Cortex of kidney (tissue), 1 donor: ENCODE results near the gene RERG.

Experiments
- DNase-seq: peaks from one replicate; lab custom pipeline; 2025; lab: John Stamatoyannopoulos, UW

RERG gene

DNA sequence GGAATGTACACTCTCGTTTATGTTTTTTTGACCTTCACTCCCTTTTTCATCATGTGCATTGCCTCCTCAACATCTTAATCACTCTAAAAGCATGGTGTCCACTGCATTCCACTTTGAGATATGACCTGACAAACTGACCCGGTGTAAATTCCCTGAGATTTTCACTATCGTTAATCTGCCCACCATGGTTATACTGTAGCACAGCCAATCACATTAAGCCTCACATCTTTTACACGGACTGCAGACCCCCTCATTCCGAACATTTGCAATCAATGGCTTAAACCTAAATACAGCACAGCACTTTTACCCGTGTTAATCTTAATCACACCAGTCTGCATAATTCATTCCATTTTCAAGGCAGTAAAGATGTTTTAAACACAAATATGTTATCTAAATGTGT, 2.4 kb downstream of the RERG start:
- no peak for DNase-seq

DNA sequence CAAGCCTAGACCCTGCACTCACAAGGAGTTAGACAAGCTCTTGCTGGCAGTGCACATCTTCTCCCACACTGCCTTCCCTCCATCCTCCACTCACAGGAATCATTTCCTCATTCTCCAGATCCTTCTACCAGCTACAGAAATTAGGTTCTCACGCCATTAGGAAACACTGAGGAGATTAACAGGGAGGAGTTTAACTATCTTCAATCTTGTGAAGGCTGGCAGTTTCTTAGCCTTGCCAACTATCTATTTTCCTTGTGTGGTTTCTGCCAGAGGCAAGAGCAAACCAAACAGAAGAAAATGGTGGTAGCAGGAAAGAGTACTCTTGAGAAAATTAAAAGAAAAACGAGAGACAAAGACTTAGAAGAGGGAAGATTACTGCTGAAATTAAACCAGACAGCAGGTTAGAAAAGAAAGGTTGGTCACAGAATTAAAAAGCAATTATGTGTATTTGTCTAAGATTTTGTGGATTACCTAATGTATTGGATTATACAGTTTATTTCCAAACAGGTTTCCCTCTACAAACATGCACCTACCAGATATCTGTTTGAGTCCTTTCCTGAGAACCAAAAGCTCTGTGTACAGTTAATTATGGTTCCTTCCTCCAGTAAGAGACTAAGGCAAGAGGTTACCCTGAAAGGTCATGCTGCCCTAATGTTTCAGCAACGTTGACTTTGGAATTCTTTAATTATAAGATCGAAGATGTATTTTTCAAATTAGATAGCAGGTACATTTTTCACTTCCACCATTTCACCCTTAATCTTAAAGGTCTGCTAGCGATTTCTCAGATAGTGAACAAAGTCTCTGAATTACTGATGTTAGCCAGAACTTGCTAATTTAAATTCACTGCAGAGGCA, 5.0 kb downstream of the RERG start:
- no peak for DNase-seq

DNA sequence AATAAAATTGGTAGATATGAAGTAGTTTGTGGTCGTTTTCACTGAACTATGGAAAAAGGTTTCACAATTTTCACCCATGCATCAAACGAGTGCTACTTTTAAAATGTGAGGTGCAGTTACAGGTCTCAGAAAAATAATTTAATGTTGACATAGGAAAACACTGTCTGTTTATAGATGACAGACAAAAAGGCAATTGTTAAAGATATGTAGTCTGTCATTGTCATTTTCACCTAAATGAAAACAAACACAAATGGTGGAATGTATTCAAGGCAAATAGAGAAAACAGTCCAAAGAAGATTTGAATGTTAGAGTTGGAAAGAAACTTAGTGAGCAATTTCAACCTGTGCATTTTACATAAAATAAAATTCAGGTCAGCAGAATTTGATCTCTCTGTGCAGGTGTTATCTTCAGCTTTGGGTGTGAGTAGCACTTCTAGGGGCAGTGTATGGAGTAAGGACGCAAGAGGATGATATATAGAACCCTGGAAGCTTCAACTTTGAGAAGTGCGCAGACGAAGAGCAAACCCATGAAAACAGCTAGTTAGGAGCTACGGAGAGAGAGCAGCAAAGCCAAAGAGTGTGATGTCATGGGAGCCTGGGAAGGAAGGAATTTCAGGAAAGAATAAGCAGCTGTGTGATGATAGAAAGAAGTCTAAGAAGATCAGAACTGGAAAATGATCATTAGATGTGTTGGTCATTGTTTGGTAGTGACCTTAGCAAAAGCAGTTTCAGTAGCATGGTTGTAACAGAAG, 6.2 kb downstream of the RERG start:
- DNase-seq, result no peak

DNA sequence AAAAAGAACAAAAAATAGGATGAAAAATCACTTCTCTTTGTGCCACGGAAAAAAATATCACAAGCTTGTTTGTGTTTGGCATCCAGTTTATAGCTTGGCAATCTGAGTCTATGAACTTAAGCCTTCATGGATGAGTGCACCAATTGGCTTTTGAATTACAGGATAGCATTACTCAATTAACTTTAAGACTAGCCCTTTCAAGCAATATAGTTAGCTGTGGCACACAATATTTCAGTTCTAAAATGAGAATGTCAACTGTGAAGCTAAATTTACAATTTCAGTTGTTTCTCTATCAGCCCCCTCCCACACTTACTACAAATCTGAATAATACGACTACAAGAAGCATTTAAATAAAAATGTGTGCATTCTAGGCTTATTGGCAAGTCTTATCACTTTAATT, 8.3 kb downstream of the RERG start:
- DNase-seq, result no peak

DNA sequence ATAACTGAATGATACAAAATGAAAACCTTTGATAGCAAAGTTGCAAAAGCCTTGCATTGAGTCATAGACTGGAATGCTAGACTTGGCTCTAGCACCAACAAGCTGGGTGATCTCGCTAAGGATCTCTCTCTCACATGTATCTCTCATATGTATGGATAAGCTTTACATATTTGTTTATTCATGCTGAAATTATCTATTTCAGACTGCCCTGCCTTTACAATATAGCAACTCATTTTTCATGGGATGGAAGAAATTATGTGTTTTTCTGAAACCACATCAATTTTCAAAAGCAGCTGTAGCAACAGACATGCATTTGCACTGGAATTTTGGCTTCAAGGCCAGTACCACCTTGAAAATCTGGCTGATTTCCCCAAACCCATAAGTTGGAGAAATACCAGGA, 11.4 kb downstream of the RERG start:
- DNase-seq, result no peak

DNA sequence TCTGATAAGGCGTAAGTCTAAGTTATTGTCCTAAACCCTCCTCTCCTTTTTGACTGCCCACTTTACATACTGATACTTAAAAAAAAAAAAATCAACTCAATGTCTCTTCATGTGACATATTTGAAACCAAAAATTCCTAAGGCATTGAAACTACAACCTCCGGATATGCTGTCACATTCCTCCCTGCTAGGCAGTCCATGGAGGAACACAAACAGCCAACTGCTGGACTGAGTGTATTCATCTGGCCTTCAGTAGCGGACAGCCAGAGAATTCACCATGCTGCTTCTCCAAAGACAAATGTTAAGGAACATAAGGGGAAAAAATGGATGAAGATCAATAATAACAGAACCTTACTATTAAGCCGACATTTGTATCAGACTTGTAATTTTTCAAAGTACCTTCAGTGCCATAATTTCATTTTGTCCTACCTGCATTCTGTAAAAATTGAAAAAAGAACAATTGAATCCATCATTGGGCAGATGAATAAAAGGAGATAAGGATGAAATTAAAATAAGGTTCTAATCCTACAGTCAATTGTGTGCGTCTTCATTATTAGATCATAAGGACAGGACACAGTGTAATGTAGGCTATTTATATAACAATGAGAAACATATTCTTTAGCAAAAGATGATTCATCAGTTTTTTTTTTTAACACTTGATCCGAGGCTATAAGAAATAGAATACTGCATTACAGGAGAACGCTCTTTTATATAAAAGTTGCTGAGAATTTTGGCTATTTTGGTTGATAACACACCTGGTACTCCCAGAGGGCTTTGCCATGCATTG, 12.2 kb downstream of the RERG start:
- no peak for DNase-seq

DNA sequence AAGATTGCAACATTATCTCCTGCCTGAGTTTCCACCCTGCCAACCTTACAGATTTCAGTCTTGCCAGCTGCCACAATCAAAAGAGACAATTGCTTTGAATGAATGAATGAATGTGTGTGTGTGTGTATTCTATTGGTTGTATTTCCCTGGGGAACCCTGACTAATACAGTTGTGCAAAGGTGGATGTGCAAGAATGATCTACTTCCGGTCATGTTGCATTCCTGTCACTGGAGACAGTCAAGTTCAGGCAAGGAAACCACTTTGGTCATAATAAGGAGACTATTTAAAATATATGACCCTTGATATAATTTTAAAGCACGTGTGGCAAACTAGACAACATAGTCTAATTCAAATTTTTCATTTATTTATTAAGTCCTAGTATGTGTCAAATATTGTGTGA, 13.1 kb downstream of the RERG start:
- no peak for DNase-seq

DNA sequence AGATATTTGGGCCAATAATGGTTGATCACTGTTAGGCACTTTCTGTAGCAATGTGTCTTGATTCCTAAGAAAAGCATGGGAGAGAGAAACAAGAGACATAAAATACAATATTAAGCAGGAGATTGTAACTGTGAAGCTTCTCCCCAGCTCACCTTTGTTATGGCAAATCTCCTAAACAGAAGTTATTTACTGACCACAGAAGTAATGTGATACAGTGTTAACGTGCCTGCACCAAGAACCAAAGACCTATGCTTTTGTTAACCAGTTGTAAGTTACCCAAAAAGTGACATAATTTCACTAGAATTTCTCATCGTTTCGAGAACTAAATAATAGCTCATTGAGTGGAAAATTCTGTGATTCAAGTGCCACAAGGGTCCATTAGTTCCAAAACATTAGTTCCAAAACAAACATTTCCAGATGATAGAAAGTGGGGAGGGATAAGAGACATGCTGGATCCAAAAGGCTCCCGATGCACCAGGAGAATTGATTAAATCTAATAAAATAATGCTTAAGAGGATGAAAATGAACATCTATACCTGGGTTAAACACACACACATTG, 14.3 kb downstream of the RERG start:
- no peak for DNase-seq

DNA sequence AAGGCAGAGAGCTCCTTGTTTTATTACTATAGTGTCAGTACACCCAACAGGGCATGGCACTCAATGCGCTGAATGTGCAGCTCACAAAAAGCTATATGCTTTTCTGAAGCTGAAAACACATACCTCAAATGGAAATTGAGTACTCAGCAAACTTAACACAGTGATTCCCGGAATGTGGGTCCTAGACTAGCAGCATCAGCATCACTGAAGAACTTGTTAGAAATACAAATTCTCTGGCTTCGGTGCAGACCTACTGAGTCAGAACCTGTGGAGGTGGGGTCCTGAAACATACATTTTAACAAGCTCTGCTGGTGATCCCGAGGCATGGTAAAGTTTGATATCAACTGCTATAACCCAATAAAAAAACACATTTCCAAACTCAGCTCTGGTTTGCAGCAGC, 14.9 kb downstream of the RERG start:
- DNase-seq, result no peak

DNA sequence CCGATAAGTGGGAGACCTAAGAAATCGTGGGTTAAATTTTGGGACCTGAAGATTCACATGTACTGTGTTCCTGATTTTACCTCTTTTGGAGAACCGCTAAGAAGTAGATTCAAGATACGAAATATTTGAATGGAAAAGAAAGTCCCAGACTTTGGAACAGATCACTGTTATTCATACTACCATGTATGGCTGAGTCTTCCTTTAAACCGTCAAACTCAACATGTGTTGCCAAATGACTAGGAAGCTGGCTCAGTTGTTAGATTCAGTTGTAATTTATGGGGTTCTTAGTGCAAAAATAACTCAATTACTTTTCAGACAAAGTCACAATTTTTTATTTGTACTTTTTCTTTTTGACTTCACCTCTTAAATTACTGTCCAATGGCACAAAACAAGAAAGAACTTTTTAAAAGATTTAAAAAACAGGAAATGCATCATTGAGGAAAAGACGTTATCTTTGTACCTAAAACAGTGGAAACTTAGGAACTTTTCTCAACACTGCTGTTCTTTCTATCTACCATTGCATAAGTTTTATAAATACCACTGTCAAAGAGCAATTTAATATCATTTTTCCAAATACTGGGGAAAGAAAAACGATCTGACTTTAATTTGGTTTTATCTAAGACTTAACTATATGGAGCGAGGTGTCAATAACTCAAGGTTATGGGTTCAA, 15.7 kb downstream of the RERG start:
- DNase-seq, result no peak

DNA sequence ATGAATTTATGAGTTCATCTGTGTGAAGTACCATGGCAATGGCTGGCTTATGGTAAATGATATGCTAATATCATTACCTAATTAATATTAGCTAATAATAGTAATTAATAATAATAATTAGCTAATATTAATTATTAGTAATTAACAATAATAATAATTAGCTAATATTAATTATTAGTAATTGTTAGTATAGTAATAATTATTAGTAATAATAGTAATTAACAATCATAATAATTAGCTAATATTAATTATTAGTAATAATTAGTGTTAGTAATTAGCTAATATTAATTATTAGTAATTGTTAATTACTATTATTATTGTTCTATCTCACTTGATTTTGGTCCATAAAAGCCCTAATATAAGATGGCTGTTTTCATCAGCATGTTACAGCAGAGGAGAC, 19.8 kb downstream of the RERG start:
- DNase-seq, result no peak

DNA sequence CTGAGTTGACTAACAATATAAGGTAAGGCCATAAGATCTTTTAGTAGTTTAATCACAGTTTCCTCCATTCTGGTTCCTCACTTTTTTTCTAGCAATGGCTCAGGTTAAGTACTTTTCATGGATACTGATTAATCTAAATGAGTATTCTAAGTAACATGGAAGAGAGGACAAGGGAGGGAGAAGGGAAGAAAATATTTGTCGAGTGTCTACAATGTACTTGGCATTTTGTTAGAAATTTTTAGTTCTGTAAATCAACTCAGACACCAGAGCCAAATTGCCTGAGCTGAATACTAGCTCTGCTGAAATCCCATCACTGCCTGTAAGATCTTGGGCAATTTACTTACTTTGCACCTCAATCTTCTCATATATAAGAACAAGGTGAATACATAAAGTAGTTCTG, 20.2 kb downstream of the RERG start:
- no peak for DNase-seq

DNA sequence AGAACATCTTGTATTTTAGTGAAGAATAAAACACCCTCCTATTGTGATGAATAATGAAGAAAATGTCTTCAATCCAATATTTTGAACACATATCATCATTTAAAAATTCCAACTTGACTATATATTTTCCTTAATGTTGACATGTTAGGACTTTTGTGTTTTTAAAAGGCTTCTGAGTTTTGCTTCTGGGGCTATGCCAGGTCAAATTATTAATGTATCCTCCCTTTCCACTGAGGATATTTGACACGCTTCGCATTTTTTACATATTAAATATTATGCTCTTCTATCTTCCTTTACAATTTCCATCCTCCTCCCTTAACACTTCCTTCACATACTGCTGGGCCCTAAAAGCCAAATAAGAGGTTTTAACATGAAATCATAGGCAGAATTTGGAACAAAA, 20.6 kb downstream of the RERG start:
- no peak for DNase-seq

DNA sequence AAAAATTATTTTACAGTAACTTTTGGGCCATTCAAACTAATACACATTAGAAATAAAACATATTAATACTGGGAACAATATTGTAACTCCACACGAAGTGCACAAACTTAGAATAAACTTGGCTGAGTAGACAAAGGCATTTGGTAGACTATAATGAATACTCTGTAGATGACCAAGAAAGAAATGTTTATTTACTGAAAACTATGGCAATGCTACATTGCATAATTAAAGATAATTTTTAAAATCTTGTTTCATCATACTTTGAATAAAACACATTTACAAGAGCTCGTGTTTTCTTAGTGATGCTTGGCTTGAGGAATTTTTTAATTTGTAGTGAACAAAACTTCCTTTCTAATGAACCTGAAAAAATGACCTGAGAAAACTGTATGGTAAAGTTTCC, 21.3 kb downstream of the RERG start:
- no peak for DNase-seq

DNA sequence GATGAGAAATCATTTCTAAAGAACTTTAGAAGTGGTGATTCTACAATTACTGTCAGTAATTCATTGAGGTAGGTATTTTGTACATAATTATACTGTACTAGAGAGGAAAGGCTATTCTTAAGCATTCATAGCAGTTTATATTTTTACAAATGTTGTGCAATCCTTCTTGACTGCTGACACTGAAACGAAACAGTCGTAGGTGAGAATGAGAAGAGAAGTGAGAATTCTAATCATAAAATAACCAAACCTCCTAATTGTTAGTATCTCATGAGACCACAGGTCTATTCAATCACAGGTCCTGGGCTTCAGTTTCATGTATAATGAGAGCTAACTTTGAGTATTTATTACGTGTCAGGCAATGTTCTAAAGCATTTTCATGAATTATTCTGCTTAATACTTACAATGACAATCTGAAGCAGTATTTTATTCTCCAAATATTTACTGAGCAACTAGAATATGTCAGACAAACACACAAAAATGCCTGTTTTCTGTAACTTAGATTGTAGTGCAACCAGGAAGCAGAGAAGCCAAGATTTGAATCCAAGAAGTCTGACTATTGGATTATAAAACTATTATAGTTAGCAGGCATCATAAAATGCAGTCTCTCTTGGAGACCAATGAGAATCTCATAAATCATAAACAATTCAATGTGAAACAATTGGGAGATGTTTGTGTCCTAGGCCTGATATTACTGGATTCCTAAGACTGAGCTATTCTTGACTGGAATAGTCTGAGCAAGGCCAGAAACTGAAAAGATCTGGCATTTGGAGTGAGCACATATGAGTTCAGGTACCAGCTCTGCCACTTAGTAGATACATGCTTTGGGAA, 24.3 kb downstream of the RERG start:
- DNase-seq, result no peak

DNA sequence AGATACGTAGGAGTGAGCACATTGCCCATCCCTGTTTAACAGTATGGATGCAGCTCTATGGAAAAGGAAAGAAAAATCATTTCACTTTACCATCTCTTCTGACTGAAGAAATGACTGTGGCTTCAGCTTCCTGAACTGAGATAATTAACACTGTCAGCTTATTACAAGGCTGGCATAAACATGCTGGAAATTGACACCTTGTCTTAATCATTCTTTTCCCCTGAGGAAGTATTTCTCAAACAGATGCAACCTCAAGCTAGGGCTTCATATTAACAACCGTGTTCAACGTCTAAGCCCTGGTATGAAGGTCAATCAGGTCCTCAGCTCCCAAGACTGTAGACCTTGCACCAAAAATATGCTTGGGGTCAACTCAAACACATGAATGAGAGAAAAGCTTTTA, 25.0 kb downstream of the RERG start:
- no peak for DNase-seq

DNA sequence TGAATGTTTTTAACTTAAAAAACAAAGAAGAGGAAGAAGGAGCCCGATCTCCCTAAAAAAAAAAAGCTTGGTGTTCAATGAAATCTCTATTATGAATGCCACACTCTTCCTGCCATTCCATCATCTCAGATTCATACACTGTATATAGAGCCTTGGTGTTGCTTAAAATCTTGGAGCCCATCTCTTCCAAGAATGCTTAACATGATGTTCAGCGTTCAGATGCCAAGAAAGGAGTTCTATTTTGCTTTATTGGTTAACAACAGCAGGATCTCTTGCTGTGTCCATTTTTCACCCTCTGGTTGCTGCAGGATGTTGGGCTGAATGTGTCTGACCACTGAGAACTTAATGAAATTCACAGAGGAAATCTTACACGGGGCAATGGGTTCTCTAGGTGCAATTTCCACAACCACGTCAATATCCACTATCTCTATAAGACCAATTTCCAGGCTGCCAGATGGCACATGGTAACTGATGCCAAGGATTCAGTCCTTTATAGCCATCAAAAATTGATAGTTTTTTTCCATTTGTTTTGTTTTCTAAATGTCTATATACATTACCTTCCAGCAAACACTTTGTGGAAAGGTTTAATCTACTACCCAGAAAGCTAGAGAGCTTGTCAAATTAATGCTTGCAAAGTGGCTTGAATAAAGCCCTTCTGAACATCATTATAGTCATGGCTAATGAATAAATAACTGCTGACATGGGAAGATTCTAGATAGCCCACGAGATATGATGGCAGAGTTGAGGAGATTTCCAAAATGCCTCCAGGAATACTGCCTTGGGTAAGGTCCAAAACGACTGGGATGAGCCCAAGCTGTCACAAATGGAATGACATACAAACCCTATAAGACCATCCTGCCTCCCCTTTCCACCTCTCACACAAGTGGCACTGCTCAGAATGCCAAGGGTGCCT, 26.5 kb downstream of the RERG start:
- no peak for DNase-seq

DNA sequence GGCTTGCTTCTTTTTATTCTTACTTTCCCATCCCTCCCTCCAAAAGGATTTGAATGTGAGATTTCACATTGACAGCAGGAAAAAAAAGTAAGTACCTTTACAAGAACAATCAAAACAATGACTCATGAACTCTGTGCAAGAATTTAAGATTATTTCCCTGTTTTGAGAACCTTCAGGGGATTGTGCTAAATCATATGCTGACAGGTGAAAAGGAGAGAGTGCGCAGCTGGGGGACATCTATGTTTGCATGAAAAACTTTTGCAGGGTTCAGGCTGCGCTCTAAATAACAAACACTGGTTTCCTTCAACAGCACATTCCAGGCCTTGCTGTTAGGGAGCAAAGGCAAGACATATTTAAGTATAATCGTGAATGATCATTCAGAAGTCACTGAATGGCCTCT, 27.3 kb downstream of the RERG start:
- DNase-seq, result no peak

DNA sequence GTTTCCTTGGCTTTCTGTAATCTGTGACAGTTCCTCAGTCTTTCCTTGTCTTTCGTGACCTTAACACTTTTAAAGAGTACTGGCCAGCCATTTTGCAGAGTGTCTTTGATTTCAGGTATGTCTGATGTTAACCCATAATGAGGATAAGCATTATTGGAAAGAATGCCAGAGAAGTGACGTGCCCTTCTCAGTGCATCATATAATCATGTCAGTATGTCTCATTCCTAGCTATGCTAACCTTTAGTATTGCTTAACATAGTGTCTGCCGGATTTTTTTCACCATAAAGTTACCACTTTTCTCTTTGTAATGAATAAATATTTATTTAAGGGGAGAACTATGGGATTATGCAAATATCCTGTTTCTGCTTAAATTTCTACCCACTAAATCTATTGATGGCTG, 28.5 kb downstream of the RERG start:
- no peak for DNase-seq

DNA sequence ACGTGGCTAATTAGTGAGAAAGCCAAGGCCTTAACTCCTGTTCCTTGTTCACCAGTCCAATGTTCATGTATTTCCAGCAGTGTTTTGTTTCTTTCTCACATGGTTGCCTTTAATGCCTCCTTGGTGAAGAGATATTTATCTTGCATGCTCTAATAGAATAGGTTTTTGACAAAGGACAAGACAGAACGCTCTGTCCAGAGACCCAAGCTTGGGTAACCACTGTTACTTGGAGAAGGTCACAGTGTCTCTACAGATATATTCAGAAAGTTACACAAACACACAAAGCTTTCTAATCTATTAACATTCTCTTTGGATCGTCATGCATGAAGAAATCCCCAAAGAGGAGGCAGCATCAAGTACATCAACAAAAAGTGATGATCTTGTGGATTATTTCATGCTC, 33.1 kb downstream of the RERG start:
- DNase-seq, result no peak
